Right renal pelvis (tissue), 4 donors: ENCODE results near the gene OTULINL. TPM values are rescaled to one million over a fixed set of nuclear protein-coding genes. Genes with fewer than 3 reads are reported as not detected.
"Not testable (repeated sequence)": the region's sequence is repeated elsewhere in the genome, so short reads cannot be mapped to it uniquely, and the experiment has no call there.

Experiments used
- DNase-seq, 4 donors: peaks; one replicate each; pipeline ENCODE4 v3.0.0-alpha.2; 2013; ENCODE audit warnings: low read depth in 4 of 4, low spot score in 3 of 4, missing footprints in 1 of 4
- polyA plus RNA-seq, 4 donors: library from polyadenylated mRNA; unstranded; fragments of 120-200 nt; gene quantifications; one replicate each; pipeline ENCODE4 v1.2.1, GENCODE V29; 2013; ENCODE audit not compliant: insufficient read length in 4 of 4

OTULINL gene
- 10 to 100 TPM; 11.7 to 13.0 (median 12.5) TPM for polyA plus RNA-seq

GRCh38 chr5:14581106-14581890 is at the start of gene OTULINL:
Gene OTULINL (plus strand): TSS chr5:14581792. CDS start chr5:14581895, 103 bp downstream.
- DNase-seq: peak; percentile 66 to 74 (median 68)

GRCh38 chr5:14532180-14532579 is 49.4 kb upstream of the OTULINL start:
- DNase-seq: no peak

GRCh38 chr5:14534773-14535172 is 46.8 kb upstream of the OTULINL start:
- peak; percentile 4 to 12 (median 9) for DNase-seq

- no peak for DNase-seq
Measured at GRCh38 chr5:14545308-14545707, 36.3 kb upstream of the OTULINL start.

- DNase-seq: no peak
Measured at GRCh38 chr5:14545862-14546261, 35.7 kb upstream of the OTULINL start.

GRCh38 chr5:14547666-14548065 is 33.9 kb upstream of the OTULINL start:
- no peak for DNase-seq

GRCh38 chr5:14551211-14551610 is 30.4 kb upstream of the OTULINL start:
- no peak for DNase-seq

GRCh38 chr5:14552017-14552416 is 29.6 kb upstream of the OTULINL start:
- no peak for DNase-seq

- not testable (repeated sequence) for DNase-seq
Measured at GRCh38 chr5:14554288-14554687, 27.3 kb upstream of the OTULINL start.

- no peak for DNase-seq
Measured at GRCh38 chr5:14556015-14556414, 25.6 kb upstream of the OTULINL start.

GRCh38 chr5:14557203-14557770 is 24.3 kb upstream of the OTULINL start:
- peak in 1 of 4 donors; percentile 24 for DNase-seq

- no peak for DNase-seq
Measured at GRCh38 chr5:14557791-14558415, 23.7 kb upstream of the OTULINL start.

- no peak for DNase-seq
Measured at GRCh38 chr5:14560091-14560595, 21.4 kb upstream of the OTULINL start.

- DNase-seq: no peak
Measured at GRCh38 chr5:14561741-14562140, 19.9 kb upstream of the OTULINL start.

- no peak for DNase-seq
Measured at GRCh38 chr5:14568333-14568732, 13.3 kb upstream of the OTULINL start.

GRCh38 chr5:14569948-14570691 is 11.5 kb upstream of the OTULINL start:
- no peak for DNase-seq

- DNase-seq: no peak
Measured at GRCh38 chr5:14571901-14572300, 9.7 kb upstream of the OTULINL start.

- DNase-seq: no peak
Measured at GRCh38 chr5:14572385-14572784, 9.2 kb upstream of the OTULINL start.

GRCh38 chr5:14572836-14573235 is 8.8 kb upstream of the OTULINL start:
- no peak for DNase-seq

GRCh38 chr5:14574096-14574495 is 7.5 kb upstream of the OTULINL start:
- no peak for DNase-seq
